HEK293T (cell line): ENCODE measurements around the gene SLIT2.

ENCODE experiments used
- ELF4 ChIP-seq: fragments of 450-650 bp; IDR thresholded peaks from 2 replicates; pipeline ENCODE4 v1.6.1; 2017; ENCODE audit warnings: antibody characterized with exemption
- FOXA1 ChIP-seq: fragments of 450-650 bp; IDR thresholded peaks from 2 replicates; pipeline ENCODE4 v1.6.1; 2016; ENCODE audit warnings: mild to moderate bottlenecking
- FOXM1 ChIP-seq: fragments of 450-650 bp; IDR thresholded peaks from 2 replicates; pipeline ENCODE4 v1.6.1; 2017; ENCODE audit warnings: mild to moderate bottlenecking, borderline replicate concordance
- NFRKB ChIP-seq: fragments of 450-650 bp; IDR thresholded peaks from 2 replicates; pipeline ENCODE4 v1.6.1; 2016; ENCODE audit warnings: mild to moderate bottlenecking, moderate library complexity
- SP1 ChIP-seq: fragments of 450-650 bp; IDR thresholded peaks from 2 replicates; pipeline ENCODE4 v1.6.1; 2017
- TARDBP ChIP-seq: fragments of 450-650 bp; IDR thresholded peaks from 2 replicates; pipeline ENCODE4 v1.6.1; 2016
- ZNF384 ChIP-seq: fragments of 450-650 bp; IDR thresholded peaks from 2 replicates; pipeline ENCODE4 v1.6.1; 2016
- TF ChIP-seq, protein P1 (sequence below): fragments of 450-650 bp; IDR thresholded peaks from 2 replicates; pipeline ENCODE4 v1.6.1; 2016

DNA sequence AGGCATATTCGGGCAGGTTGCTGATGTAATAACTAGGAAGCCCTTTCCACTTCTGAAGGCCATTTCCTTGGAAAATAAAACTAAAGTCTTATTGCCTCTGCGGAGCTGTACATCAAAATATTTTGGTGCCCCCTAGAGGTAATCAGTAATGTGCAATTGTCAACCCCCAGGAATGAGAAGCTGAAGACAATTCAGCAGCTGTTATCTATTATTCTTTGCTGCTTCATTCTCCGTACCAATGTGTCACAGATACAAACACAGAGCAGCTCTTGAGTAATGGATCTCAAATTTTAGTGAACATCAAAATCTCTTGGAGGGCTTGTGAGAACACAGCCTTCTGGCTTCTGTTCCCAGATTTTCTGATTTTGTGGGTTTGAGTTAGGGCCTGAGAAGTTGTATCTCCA, 3.5 kb upstream of the SLIT2 start:
- TF ChIP-seq ZNF384, result no peak
- no peak for TF ChIP-seq SP1
- TF ChIP-seq TARDBP, result no peak
- TF ChIP-seq, protein P1, sequence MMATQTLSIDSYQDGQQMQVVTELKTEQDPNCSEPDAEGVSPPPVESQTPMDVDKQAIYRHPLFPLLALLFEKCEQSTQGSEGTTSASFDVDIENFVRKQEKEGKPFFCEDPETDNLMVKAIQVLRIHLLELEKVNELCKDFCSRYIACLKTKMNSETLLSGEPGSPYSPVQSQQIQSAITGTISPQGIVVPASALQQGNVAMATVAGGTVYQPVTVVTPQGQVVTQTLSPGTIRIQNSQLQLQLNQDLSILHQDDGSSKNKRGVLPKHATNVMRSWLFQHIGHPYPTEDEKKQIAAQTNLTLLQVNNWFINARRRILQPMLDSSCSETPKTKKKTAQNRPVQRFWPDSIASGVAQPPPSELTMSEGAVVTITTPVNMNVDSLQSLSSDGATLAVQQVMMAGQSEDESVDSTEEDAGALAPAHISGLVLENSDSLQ, result 0 out of 2 replicates have a peak, but pooled peaks have one; percentile 6
- TF ChIP-seq FOXA1, result no peak
- no peak for TF ChIP-seq FOXM1
- no peak for TF ChIP-seq NFRKB
- no peak for TF ChIP-seq ELF4
